GM19238 (cell line): ENCODE results near the gene SELENON.

Experiments used
- DNase-seq: peaks from one replicate; pipeline ENCODE4 v3.0.0; 2011; ENCODE audit warnings: low spot score; ENCODE audit not compliant: insufficient read length

Gene SELENON, protein sequence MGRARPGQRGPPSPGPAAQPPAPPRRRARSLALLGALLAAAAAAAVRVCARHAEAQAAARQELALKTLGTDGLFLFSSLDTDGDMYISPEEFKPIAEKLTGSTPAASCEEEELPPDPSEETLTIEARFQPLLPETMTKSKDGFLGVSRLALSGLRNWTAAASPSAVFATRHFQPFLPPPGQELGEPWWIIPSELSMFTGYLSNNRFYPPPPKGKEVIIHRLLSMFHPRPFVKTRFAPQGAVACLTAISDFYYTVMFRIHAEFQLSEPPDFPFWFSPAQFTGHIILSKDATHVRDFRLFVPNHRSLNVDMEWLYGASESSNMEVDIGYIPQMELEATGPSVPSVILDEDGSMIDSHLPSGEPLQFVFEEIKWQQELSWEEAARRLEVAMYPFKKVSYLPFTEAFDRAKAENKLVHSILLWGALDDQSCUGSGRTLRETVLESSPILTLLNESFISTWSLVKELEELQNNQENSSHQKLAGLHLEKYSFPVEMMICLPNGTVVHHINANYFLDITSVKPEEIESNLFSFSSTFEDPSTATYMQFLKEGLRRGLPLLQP

DNA sequence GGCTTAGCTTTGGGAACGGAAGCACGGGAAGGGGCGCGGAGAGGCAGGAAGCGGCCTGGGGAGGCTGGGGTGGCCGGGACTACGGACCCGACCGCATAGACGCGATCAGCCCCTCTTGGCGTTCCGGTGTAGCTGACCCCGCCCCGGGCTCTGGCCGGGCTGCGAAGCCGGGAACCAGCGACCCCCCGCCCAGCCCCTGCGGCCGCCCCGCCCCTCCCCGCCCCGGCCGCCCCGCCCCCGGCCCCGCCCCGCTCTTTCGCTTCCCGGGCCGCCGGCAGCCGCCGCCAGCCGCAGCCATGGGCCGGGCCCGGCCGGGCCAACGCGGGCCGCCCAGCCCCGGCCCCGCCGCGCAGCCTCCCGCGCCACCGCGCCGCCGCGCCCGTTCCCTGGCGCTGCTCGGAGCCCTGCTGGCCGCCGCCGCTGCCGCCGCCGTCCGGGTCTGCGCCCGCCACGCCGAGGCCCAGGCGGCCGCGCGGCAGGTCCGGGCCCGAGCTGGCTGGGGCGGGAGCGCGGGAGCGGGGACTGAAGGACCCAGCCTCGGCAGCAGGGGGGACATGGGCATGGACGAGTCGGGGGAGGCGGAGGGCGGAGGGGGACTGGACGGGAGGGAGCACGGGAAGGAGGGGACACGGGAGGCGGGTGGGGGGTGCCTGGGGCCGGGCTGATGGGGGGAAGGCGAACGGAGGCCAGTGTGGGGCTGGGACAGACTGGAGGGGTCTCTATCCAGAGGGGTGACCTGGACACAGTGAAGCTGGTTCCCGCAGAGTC lies at the start of gene SELENON:
SELENON (plus strand) TSS at position 259 of the 768 bp plus-strand sequence; CDS start at position 297, 38 bp downstream.
- no peak for DNase-seq

DNA sequence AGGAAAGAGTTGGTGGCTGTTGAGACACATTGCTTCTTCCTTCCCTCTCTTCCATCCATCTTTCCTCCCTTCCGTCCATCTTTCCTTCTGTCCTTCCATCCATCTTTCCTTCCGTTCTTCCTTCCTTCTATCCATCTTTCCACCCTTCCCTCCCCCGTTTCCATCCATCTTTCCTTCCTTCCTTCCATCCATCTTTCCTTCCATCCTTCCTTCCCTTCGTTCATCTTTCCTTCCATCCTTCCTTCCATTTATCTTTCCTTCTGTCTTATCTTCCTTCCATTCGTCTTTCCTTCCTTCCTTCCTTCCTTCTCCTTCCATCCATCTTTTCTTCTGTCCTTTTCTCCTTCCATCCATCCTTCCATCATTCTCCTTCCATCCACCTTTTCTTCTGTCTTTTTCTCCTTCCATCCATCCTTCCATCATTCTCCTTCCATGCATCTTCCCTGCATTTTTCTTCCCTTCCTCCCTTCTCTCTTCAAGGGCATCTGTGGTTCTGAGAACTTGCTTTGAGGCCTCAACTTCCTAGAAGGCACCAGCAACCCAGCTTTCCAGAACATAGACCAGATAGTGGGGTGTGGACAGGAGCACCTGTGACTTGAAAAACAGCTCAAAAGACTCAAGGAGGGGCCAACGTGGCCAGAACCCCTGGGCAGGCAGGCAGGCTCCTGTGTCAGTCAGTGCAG lies 48.9 kb upstream of the SELENON start:
- no peak for DNase-seq

GRCh38 chr1:25754470-25755181 lies 45.4 kb upstream of the SELENON start:
- no peak for DNase-seq

- DNase-seq = no peak
Measured at GRCh38 chr1:25755475-25756125, 44.4 kb upstream of the SELENON start.

GRCh38 chr1:25756215-25756614 lies 43.8 kb upstream of the SELENON start:
- no peak for DNase-seq

DNA sequence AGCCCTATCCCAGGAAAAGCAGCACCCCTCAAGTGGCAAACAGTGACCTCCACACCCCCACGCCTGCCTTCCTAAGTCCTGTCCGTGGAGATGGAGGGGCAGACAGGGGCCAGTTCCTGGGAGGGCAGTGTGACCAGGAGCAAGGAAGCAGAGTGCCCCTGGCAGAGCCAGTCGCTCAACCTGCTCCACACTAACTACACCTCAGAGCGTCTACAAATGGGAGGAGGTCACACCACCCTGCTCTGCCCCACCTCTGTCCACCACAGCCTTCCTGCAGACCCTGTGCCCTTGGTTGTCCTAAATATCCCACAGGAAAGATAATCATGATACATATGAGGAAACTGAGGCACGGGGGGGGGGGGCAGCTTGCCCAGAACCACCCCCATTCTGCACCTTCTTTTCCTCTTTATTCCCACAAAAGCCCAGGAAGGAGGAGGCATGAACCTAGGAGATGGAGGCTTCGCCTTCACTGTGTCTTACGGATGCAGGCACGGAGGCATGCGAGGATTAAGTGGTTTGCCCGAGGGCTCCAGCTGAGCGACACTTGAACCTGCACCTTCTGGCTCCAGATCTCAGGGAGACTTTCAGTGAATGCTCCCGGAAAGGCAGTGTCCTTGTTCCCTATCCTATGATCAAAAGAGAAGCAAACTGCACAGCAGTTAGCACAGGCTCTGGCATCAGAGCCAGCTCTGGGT lies 42.7 kb upstream of the SELENON start:
- no peak for DNase-seq

DNA sequence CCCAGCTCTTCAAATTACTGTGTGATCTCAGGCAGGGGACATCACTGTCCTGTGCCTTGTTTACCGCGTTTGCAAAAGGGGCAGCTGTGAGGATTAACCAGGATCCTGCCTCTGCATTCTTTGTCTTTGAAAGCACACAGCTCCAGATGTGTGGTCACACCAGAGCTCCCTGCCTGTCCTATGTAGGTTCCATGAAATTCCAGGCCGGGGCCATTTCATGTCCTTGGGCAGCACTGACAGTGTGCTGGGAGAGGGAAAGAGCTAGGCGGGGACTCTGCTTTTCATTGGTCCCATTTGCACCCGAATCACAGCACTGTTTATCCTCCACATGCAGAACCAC lies 42.2 kb upstream of the SELENON start:
- no peak for DNase-seq

DNA sequence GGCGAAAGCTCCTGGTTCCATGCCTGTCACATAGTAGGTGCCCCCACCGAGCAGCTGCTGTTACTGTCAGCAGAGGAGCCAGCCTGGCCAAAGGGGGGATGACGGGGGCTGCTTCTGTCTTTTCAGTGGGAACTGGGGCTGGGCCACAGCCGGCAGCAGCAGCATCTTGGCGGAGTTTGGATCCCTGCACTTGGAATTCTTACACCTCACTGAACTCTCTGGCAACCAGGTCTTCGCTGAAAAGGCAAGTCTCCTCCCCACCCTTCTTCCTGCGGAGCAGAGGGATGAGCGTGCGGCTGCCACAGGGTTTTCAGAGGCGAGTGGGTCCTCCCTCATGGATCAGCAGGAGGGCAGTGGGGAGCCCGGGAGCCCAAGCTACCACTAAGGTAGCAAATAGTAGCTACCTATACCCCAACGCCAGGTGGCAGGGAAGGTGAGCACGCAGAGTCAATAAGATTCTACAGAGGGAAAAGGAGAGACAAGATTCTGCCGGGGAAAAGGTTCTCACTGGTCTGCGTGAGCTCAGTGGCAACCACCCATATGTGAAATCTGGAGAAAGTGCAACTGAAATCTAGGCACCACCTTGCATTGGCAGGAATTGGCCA lies 41.4 kb upstream of the SELENON start:
- no peak for DNase-seq

GRCh38 chr1:25760122-25760719 lies 39.8 kb upstream of the SELENON start:
- DNase-seq = no peak

DNA sequence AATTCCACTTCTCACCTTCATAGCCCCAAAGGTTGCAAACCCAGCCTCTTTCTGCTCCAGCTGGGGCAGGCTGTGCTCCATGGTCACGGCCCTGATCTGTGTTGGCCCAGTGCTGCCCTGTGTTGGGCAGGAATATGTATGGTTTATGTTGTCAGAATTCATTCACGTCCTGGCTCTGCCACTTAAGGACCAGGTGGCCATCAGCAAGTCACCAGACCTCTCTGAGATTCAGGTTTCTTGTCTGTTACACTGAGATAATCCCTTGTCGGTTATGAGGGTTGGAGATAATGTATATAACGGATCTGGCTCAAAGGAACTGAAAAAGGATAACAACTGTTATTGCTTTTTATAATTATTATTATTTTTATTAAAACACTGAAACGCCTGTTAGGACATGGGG lies 39.1 kb upstream of the SELENON start:
- DNase-seq = no peak

GRCh38 chr1:25763493-25763892 lies 36.5 kb upstream of the SELENON start:
- no peak for DNase-seq

DNA sequence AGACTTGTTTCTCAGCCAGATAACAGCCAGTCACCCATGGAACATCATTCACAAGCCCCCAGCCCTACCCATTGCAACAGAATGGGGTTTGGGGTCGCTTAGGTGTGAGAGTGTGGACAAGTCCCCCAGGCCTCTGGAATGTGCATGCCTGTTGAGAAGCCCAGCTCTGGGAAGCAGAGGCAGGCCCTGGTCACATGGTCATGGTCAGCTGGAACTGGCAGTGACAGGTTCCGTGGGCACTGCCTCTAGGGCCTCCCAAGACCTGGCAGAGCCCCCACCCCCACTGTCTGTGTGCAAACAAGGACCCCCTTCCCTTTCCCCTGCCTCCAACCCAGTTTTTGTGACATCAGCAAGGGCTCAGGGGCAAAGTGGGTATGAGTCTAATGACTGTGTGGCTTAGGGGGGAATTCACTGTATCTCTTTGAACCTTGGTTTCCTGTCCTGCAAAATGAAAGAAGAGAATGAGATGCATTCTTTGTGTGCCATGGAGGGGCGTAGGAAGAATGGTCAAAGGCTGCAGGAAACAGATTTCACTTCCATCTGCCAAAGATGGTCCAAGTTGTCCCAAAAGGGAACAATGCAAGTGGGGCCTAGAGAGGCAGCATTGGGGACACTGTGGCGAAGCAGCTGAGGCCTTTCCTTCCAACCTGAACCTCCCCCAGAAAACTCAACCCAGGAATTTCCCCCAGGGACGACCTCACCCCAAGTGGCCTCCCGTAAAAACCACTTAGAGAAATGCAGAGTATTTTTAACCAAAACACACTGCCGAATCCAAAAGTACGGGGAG lies 34.7 kb upstream of the SELENON start:
- no peak for DNase-seq

DNA sequence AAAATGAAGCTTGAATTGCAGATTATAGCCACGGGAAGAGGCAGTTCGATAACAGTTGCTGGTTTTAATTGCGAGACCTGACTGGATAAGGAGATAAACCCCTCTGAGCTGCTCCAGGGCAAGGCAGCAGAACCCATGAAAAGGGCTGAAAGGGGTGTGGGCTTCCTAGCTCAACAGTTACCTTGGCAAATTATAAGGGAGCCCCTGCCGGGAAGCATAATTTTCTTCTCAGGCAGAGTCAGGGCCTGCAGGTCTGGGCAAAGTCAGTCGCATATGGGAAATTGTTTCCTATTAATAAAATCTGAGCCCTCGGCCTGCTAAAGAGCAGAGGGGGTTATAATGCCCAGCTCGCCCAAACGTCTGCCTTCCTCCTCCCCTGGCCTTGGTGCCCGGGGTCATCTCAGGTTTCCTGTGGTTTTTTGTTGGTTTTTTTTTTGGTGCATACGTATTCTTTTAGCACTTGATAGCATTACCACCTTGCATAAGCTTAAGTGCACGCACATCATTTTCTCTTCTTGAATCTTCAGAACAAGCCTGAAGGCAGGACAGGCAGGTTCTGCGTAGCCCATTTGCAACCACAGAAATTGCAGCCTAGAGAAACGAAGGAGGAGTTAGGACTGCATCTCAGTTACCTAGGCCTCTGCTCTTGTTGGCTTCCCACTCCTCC lies 33.9 kb upstream of the SELENON start:
- DNase-seq = no peak

DNA sequence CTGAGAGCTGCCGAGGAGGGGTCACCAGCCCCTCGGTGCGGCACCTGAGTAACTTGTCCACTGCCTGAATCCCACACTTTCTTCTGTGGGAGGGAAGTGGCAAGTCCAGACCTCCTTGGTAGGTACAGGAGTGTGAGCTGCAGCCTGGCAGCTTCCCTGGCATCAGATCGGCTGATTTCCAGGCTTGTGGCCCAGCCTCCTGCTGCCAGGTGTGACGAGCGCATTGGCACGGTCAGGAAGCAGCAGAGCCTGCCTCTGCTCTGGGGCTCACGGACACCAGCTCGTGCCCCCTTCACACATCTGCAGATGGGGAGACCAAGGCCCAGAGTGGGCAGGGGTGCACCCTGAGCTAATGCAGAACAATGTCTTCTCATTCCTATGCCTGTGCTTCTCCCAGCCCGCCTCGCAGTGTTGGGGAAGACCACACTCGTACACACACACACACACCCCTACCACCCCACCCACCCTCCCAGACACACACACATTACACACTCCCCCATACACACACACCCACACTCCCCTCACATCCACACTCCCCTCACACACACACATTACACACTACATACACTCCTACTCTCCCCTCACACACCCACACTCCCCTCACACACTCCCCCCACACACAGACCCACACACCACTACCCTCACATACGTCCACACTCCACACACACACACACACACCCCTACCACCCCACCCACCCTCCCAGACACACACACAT lies 33.1 kb upstream of the SELENON start:
- no peak for DNase-seq

GRCh38 chr1:25767437-25767770 lies 32.6 kb upstream of the SELENON start:
- no peak for DNase-seq

DNA sequence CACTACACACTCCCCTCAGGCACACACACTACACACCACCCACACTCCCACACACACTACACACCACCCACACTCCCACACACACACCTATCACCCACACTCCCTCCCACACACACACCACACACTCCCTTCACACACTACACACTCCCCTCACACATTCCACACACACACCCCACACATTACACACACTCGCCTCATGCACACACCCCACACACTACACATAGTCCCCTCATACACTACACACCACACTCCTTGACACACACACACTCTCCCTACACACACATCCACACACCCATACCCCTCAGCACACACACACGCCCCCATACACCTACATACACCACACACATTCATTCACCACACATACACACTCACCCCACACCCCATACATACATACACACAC lies 31.0 kb upstream of the SELENON start:
- DNase-seq = no peak

- no peak for DNase-seq
Measured at GRCh38 chr1:25769625-25770383, 30.2 kb upstream of the SELENON start.
